Kidney (tissue), 14 donors: Measurements from ENCODE around the gene DOCK10. TPM values are rescaled to one million over a fixed set of nuclear protein-coding genes. Genes with fewer than 3 reads are reported as not detected.

Experiments
- DNase-seq, 5 donors: peaks; one replicate each; pipeline ENCODE4 v3.0.0-alpha.2; 2013 to 2020
- FAIRE-seq: peaks from 2 replicates; lab custom pipeline; 2012; peaks lifted over from hg19 to GRCh38; lab: Jason Lieb, UNC
- H3K27ac ChIP-seq, 2 donors: one replicate each; pipeline ENCODE4 v1.7.0; 2013; ENCODE audit warnings: low read depth in 2 of 2, low read length in 2 of 2, inconsistent platforms in 1 of 2
- H3K27me3 ChIP-seq: one replicate; pipeline ENCODE4 v1.7.1; 2013; ENCODE audit warnings: low read length, inconsistent platforms; ENCODE audit not compliant: control insufficient read depth, insufficient read depth
- H3K36me3 ChIP-seq, 3 donors: one replicate each; pipeline versions ENCODE4 v1.7.0 to v1.7.1; 2013; ENCODE audit warnings: low read length in 3 of 3, control low read depth in 1 of 3, inconsistent platforms in 1 of 3; ENCODE audit not compliant: insufficient read depth in 3 of 3, control insufficient read depth in 2 of 3
- H3K4me1 ChIP-seq, 3 donors: one replicate each; pipeline versions ENCODE4 v1.7.0 to v1.7.1; 2013; ENCODE audit warnings: low read length in 3 of 3, inconsistent platforms in 1 of 3, low read depth in 1 of 3; ENCODE audit not compliant: control insufficient read depth in 2 of 3, insufficient read depth in 2 of 3
- H3K4me3 ChIP-seq, 3 donors: one replicate each; pipeline versions ENCODE4 v1.7.0 to v1.8.1; 2013; ENCODE audit warnings: low read length in 3 of 3, control low read depth in 1 of 3, inconsistent platforms in 1 of 3
- H3K9ac ChIP-seq, 3 donors: one replicate each; pipeline versions ENCODE4 v1.7.0 to v1.7.1; 2013; ENCODE audit warnings: low read length in 3 of 3, control low read depth in 1 of 3, inconsistent platforms in 1 of 3
- H3K9me3 ChIP-seq, 3 donors: one replicate each; pipeline versions ENCODE4 v1.7.0 to v1.7.1; 2013; ENCODE audit warnings: low read length in 3 of 3, control low read depth in 1 of 3, inconsistent platforms in 1 of 3; ENCODE audit not compliant: control insufficient read depth in 2 of 3, insufficient read depth in 1 of 3
- intact Hi-C: fragments of 100-400 bp; cut with DNase I; formaldehyde crosslinking; loops from one replicate; pipeline ENCODE4 v1.11.1; 2022
- polyA plus RNA-seq: library from polyadenylated mRNA; stranded (reverse); fragments of 350-450 nt; fragmentation: Illumina TruSeq; extraction: RNeasy Lipid Tissue Mini Kit (QIAGEN cat#74804); gene quantifications from one replicate; pipeline ENCODE4 v1.2.3, GENCODE V29; 2014; ENCODE audit warnings: low read depth, low replicate concordance; ENCODE audit not compliant: insufficient read depth
- total RNA-seq: library from RNA; stranded (reverse); fragmentation: NEBNext Ultra II Directional; extraction: Animal tissue kit (Norgen Biotek cat#: 25700); gene quantifications from one replicate; pipeline ENCODE4 v1.2.1, GENCODE V29; 2021
- TF ChIP-seq, protein P1 (sequence below): IDR thresholded peaks from 3 replicates; pipeline ENCODE4 v1.5.1; 2012; ENCODE audit warnings: mild to moderate bottlenecking, moderate library complexity, borderline replicate concordance; ENCODE audit not compliant: insufficient read depth; ENCODE audit errors: extremely low read depth
- donor health status: control.
- donor health status: control.
- donor health status: control.
- donor health status: control.
- donor health status: control.
- donor health status: DM: yes; HTN: yes; CAD: no.
- donor health status: Normal renal cell carcinoma (clear cell type).

The DOCK10 gene
- total and polyA plus RNA-seq, 2 donors from 2014 or later, result 2.1 to 33.8 TPM

DNA sequence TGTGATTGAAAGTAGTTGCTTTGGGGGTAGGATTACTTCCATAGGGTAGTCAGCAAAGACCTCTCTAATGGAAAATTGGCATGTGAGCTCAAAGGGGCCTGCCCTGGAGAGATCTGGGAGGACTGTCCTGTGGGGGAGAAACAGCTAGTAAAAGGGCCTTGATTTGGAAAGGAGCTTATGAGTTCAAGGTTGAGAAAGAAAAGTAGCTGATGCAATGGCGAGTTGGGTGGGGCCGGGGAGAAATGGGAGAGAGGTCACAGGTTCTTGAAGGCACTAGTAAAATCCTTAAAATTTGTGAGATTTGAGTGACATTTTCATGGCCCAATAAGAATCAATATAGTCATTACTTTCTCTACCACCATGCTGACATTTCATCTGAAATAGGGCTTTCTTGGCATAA lies 244.1 kb downstream of the DOCK10 start:
- no peak overlapping the region for H3K4me3 ChIP-seq
- no peak overlapping the region for H3K27ac ChIP-seq
- DNase-seq, result no peak
- no peaks in the 10 kb centered on the region for H3K27me3 ChIP-seq
- H3K9ac ChIP-seq, result no peak overlapping the region
- H3K9me3 ChIP-seq, result no peaks in the 10 kb centered on the region
- TF ChIP-seq, protein P1, sequence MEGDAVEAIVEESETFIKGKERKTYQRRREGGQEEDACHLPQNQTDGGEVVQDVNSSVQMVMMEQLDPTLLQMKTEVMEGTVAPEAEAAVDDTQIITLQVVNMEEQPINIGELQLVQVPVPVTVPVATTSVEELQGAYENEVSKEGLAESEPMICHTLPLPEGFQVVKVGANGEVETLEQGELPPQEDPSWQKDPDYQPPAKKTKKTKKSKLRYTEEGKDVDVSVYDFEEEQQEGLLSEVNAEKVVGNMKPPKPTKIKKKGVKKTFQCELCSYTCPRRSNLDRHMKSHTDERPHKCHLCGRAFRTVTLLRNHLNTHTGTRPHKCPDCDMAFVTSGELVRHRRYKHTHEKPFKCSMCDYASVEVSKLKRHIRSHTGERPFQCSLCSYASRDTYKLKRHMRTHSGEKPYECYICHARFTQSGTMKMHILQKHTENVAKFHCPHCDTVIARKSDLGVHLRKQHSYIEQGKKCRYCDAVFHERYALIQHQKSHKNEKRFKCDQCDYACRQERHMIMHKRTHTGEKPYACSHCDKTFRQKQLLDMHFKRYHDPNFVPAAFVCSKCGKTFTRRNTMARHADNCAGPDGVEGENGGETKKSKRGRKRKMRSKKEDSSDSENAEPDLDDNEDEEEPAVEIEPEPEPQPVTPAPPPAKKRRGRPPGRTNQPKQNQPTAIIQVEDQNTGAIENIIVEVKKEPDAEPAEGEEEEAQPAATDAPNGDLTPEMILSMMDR, result no peak
- FAIRE-seq, result no peak
- no peaks in the 10 kb centered on the region for H3K4me1 ChIP-seq
- intact Hi-C loops, result no loop called here
- no peaks in the 10 kb centered on the region for H3K36me3 ChIP-seq

DNA sequence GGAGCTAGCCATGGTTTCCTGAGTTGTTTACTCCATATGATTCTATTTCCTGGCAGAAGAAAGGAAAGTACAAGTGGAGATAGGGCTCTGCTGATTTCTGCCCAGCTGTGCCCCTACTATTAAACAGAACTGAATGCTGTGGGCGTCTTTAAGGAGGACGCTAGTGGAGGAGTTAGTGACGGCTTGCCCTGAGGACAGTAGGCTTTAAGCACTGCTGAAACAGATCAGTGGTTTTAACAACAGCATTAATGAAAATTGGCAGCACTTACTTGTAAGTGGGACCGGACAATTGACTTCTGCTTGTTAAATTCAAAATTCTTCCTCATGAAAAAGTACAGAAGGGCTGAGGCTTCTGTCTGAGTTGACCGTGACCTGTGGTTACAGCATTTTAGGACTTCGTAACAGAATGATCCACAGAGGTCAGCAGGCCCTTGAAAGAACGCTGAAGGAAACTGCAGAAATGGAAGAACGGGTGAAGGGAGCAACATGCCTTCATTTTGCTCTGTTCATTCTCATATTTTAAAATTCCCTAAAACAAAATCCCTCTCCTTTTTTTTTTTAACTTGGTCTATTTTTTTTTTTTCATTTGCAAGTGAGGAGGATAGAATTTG lies 245.5 kb downstream of the DOCK10 start:
- H3K9me3 ChIP-seq, result no peaks in the 10 kb centered on the region
- H3K27me3 ChIP-seq, result no peaks in the 10 kb centered on the region
- FAIRE-seq (peak; percentile 25), DNase-seq (peak in 1 of 5 donors; percentile 13)
- no peak overlapping the region for H3K9ac ChIP-seq
- intact Hi-C loops, result no loop called here
- no peaks in the 10 kb centered on the region for H3K4me1 ChIP-seq
- H3K36me3 ChIP-seq, result no peaks in the 10 kb centered on the region
- no peak overlapping the region for H3K4me3 ChIP-seq
- TF ChIP-seq, protein P1, result no peak
- no peak overlapping the region for H3K27ac ChIP-seq

DNA sequence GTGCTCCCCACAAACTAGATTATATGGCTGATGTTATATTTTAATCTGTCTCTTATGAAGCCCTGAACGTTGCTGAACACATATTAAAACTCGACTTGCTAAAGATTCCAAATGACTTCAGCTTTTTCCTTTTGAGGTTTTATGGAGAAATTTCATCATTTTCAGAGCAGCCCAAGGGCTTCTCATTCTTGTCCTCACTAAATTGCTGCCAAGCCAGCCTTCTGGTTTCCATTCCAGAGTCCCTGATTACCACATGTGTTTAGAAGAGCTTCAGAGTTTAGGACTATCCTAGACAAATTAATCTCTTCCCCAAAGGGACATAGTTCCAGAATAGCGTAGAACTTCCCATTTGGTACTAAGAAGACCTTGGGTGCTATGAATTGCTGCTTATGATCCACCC lies 248.3 kb downstream of the DOCK10 start:
- DNase-seq (no peak), FAIRE-seq (no peak)
- H3K4me1 ChIP-seq, result no peaks in the 10 kb centered on the region
- TF ChIP-seq, protein P1, result no peak
- no peaks in the 10 kb centered on the region for H3K9me3 ChIP-seq
- no peaks in the 10 kb centered on the region for H3K27me3 ChIP-seq
- intact Hi-C loops, result no loop called here
- H3K9ac ChIP-seq, result no peak overlapping the region
- no peak overlapping the region for H3K27ac ChIP-seq
- no peak overlapping the region for H3K4me3 ChIP-seq
- no peaks in the 10 kb centered on the region for H3K36me3 ChIP-seq

DNA sequence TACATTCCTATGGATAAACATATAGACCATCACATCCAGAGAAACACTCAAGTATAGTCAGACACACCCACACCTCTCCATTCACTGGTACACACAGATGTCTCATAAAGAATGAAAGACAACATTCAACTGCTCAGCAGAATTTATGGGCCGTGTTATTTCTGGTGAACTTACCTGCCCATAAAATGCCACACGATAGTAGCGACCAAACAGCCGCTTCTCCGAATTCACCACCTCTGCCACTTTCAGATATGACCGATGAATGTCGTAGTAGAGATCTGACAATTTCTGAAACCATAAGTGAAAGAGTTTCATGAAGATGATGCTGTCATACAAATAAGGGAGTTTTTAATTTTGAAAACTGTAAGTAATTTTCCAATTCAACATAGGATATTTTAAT lies 255.4 kb downstream of the DOCK10 start:
- Histone ChIP-seq H3K36me3 (no peaks in the 10 kb centered on the region), H3K4me1 (no peaks in the 10 kb centered on the region)
- no peak for FAIRE-seq

More for the DNA sequence above, 255.4 kb downstream of the DOCK10 start:
- Histone ChIP-seq H3K9me3 (no peaks in the 10 kb centered on the region), H3K9ac (no peak overlapping the region), H3K4me3 (no peak overlapping the region), H3K27me3 (no peaks in the 10 kb centered on the region), H3K27ac (no peak overlapping the region)
- intact Hi-C loops, result no loop called here
- DNase-seq, result no peak
- TF ChIP-seq, protein P1, result no peak
